GM12878 (cell line): ENCODE data around the gene TMEM198. TPM values are rescaled to one million over a fixed set of nuclear protein-coding genes. Genes with fewer than 3 reads are reported as not detected.

ENCODE experiments used
- ATAC-seq: fragments of 200-7000 bp; cut with Tn5 transposase; 3 replicates; pipeline ENCODE4 v1.9.1; 2020; ENCODE audit warnings: mild to moderate bottlenecking, moderate library complexity
- BruUV-seq: library from RNA; stranded (reverse); fragments of 400-500 nt; replicated peaks from 2 replicates; lab custom pipeline; 2021; lab: Mats Ljungman, UMichigan
- CTCF ChIA-PET: fragments of 300-600 bp; sonication (Branson Sonifier 250); formaldehyde crosslinking; extraction: SDS; loops from one replicate; lab custom pipeline; 2021; ENCODE audit warnings: inconsistent platforms; lab: Yijun Ruan, JAX
- POLR2A ChIA-PET: fragments of 350-600 bp; formaldehyde crosslinking; extraction: SDS; loops from one replicate; lab custom pipeline; 2021; ENCODE audit warnings: inconsistent platforms; lab: Charles Lee
- RAD21 ChIA-PET: fragments of 300-600 bp; sonication (Branson Sonifier 250); formaldehyde crosslinking; loops from one replicate; lab custom pipeline; 2023; ENCODE audit warnings: antibody characterized with exemption; ENCODE audit not compliant: unreplicated experiment; lab: Charles Lee
- SMC1A ChIA-PET: fragments of 300-600 bp; sonication (Branson Sonifier 250); formaldehyde crosslinking; loops from one replicate; lab custom pipeline; 2023; ENCODE audit not compliant: unreplicated experiment, uncharacterized antibody; lab: Charles Lee
- DNase-seq: peaks from one replicate; pipeline ENCODE4 v3.0.0-alpha.2; 2011; ENCODE audit warnings: low read depth, low spot score
- FAIRE-seq: peaks from 3 replicates; lab custom pipeline; 2011; peaks lifted over from hg19 to GRCh38; lab: Jason Lieb, UNC
- H2AFZ ChIP-seq: 2 replicates; pipeline ENCODE4 v1.6.0; 2011; ENCODE audit warnings: low read depth, low read length, control low read depth; ENCODE audit not compliant: control insufficient read depth
- H3K27ac ChIP-seq: 2 replicates; pipeline ENCODE4 v1.5.1; 2011; ENCODE audit warnings: control low read depth; ENCODE audit not compliant: control insufficient read depth, insufficient read depth
- H3K27me3 ChIP-seq, 2 experiments: replicated peaks in 1 of 2; 2 replicates each; pipeline versions ENCODE4 v1.6.0 to v1.6.1; 2011; ENCODE audit warnings: low read length in 1 of 2; ENCODE audit not compliant: control insufficient read depth in 2 of 2, insufficient read depth in 2 of 2
- H3K36me3 ChIP-seq, 2 experiments: 2 replicates each; pipeline ENCODE4 v1.5.1; 2011; ENCODE audit warnings: low read length in 1 of 2; ENCODE audit not compliant: control insufficient read depth in 2 of 2, insufficient read depth in 2 of 2
- H3K4me1 ChIP-seq: 2 replicates; pipeline ENCODE4 v1.6.1; 2011; ENCODE audit warnings: mild to moderate bottlenecking, low read length, moderate library complexity, mixed read lengths; ENCODE audit not compliant: control insufficient read depth, insufficient read depth
- H3K4me2 ChIP-seq: 2 replicates; pipeline ENCODE4 v1.6.0; 2011; ENCODE audit warnings: control low read depth; ENCODE audit not compliant: control insufficient read depth, insufficient read depth
- H3K4me3 ChIP-seq: fragments of 200-600 bp; sonication (generic); 2 replicates; pipeline ENCODE4 v1.5.1; 2016
- H3K79me2 ChIP-seq: 2 replicates; pipeline ENCODE4 v1.6.0; 2011; ENCODE audit warnings: low read length; ENCODE audit not compliant: control insufficient read depth, insufficient read depth
- H3K9ac ChIP-seq: 2 replicates; pipeline ENCODE4 v1.8.0; 2011; ENCODE audit warnings: low read length, control low read depth, mixed read lengths; ENCODE audit not compliant: control insufficient read depth, insufficient read depth
- H3K9me3 ChIP-seq: replicated peaks from 3 replicates; pipeline ENCODE4 v1.5.1; 2011; ENCODE audit warnings: mild to moderate bottlenecking, low read length; ENCODE audit not compliant: control insufficient read depth, insufficient read depth
- H4K20me1 ChIP-seq: 2 replicates; pipeline ENCODE4 v1.6.0; 2011; ENCODE audit not compliant: control insufficient read depth, insufficient read depth
- CBFB ChIP-seq: IDR thresholded peaks from 2 replicates; pipeline ENCODE4 v1.6.1; 2016; ENCODE audit warnings: antibody characterized with exemption, low read depth
- CREB1 ChIP-seq: IDR thresholded peaks from 2 replicates; pipeline ENCODE4 v1.6.1; 2012; ENCODE audit warnings: low read depth, mild to moderate bottlenecking, inconsistent platforms
- CTCF ChIP-seq, 3 experiments: IDR thresholded peaks in 2 of 3; conservative IDR thresholded peaks in 1 of 3; 2 replicates each; pipeline ENCODE4 v1.5.1; 2011; ENCODE audit warnings: low read depth in 3 of 3, low read length in 3 of 3, mild to moderate bottlenecking in 3 of 3, control low read depth in 2 of 3, moderate library complexity in 2 of 3, inconsistent platforms in 1 of 3, mixed read lengths in 1 of 3; ENCODE audit not compliant: control insufficient read depth in 2 of 3, insufficient read depth in 1 of 3; ENCODE audit errors: extremely low read depth in 1 of 3
- ELK1 ChIP-seq: IDR thresholded peaks from 2 replicates; pipeline ENCODE4 v1.6.1; 2012; ENCODE audit warnings: low read depth, low read length, improper control_type of control experiment
- FOS ChIP-seq: IDR thresholded peaks from 3 replicates; pipeline ENCODE4 v1.6.1; 2011; ENCODE audit warnings: borderline replicate concordance; ENCODE audit not compliant: insufficient read length; ENCODE audit errors: extremely low read depth
- GABPA ChIP-seq: IDR thresholded peaks from 2 replicates; pipeline ENCODE4 v1.6.1; 2014; ENCODE audit warnings: antibody characterized with exemption, low read depth, mild to moderate bottlenecking, inconsistent platforms
- KAT2A ChIP-seq: conservative IDR thresholded peaks from 2 replicates; pipeline ENCODE4 v1.6.1; 2011; ENCODE audit warnings: low read depth, low read length; ENCODE audit not compliant: control insufficient read depth
- MXI1 ChIP-seq: fragments of 150-350 bp; IDR thresholded peaks from 2 replicates; pipeline ENCODE4 v1.6.1; 2011; ENCODE audit warnings: low read depth, mild to moderate bottlenecking, inconsistent platforms, low read length, improper control_type of control experiment
- POLR2AphosphoS2 ChIP-seq: IDR thresholded peaks from 2 replicates; pipeline ENCODE4 v1.6.1; 2011; ENCODE audit warnings: low read depth, mild to moderate bottlenecking, low read length, improper control_type of control experiment, moderate library complexity
- RAD21 ChIP-seq: IDR thresholded peaks from 2 replicates; pipeline ENCODE4 v1.6.1; 2011; ENCODE audit warnings: mild to moderate bottlenecking, low read depth, low read length, moderate library complexity; ENCODE audit not compliant: insufficient read depth
- RUNX3 ChIP-seq: IDR thresholded peaks from 2 replicates; pipeline ENCODE4 v1.6.1; 2012; ENCODE audit warnings: low read length, inconsistent platforms
- WGBS: methylation state at CpG from one replicate; pipeline ENCODE4 v1.1.6; 2016; ENCODE audit warnings: low lambda C conversion rate; ENCODE audit not compliant: insufficient replicate concordance, insufficient coverage; ENCODE audit errors: missing lambda C conversion rate; 5-methylcytosine and 5-hydroxymethylcytosine counted together
- in situ Hi-C: fragments of 300-500 bp; cut with MboI; formaldehyde crosslinking; loops from 9 replicates; pipeline ENCODE4 v1.14.3; 2018; ENCODE audit warnings: mixed read lengths
- intact Hi-C: fragments of 100-400 bp; cut with micrococcal nuclease; formaldehyde crosslinking; loops from one replicate; pipeline ENCODE4 v1.14.2; 2022; ENCODE audit not compliant: unreplicated experiment
- polyA plus RNA-seq, 11 experiments: library from polyadenylated mRNA; depleted of rRNA in 4 of 11; unstranded in 6 of 11; stranded (reverse) in 5 of 11; fragments of >200 nt; fragmentation: Nextera tagmentation in 4 of 11; fragmentation: Illumina TruSeq in 1 of 11; extraction: Ambion mirVana in 4 of 11; extraction: Trizol in 1 of 11; gene quantifications; 1 replicate in 1 of 11; 2 replicates in 10 of 11; pipeline versions ENCODE4 v1.2.1 to v1.2.3, GENCODE V29; 2011 to 2016; ENCODE audit warnings: inconsistent platforms in 2 of 11, missing spikeins in 2 of 11, low read depth in 1 of 11
- total RNA-seq, 4 experiments: library from RNA; depleted of rRNA in 3 of 4; stranded (reverse); fragments of >200 nt in 3 of 4; fragmentation: Illumina TruSeq in 1 of 4; extraction: Trizol in 1 of 4; gene quantifications; 2 replicates each; pipeline versions ENCODE4 v1.2.1 to v1.2.3, GENCODE V29; 2013 to 2021
- TF ChIP-seq, protein P1 (sequence below): IDR thresholded peaks from 2 replicates; pipeline ENCODE4 v1.6.1; 2012; ENCODE audit warnings: low read depth, low read length, improper control_type of control experiment

Gene TMEM198
- total and polyA plus RNA-seq, 10 of the 15 experiments (the other 5 are each of a cell fraction or from before 2014, with no cell fraction given), result 0.16 to 1.2 (median 0.65) TPM; not detected in 2

GRCh38 chr2:219519526-219519916, 24.3 kb upstream of the TMEM198 start:
- H3K9me3 ChIP-seq, result no peaks in the 10 kb centered on the region
- no peak for TF ChIP-seq FOS
- no peak for TF ChIP-seq MXI1
- TF ChIP-seq GABPA, result no peak
- no peak for TF ChIP-seq CBFB
- TF ChIP-seq KAT2A, result no peak
- TF ChIP-seq, all 136 proteins: peak for 0
- ChIA-PET POLR2A (no interaction called here), RAD21 (interaction anchor here (1.0 to 1.2 kb wide), 2 partner anchors 10 to 21 kb away, joined by 3 read pairs; partner anchors contain the start of gene GMPPA), CTCF (interaction anchor here (1.7 to 2.3 kb wide), 2 partner anchors 10 to 24 kb away, joined by 5 to 9 read pairs; no protein-coding TSS in a partner anchor), SMC1A (interaction anchor here (1.6 kb wide), 1 partner anchor 10 kb away, joined by 5 read pairs; no protein-coding TSS in a partner anchor)
- ATAC-seq (no peak), FAIRE-seq (no peak), DNase-seq (no peak)
- Histone ChIP-seq H4K20me1 (no peaks in the 10 kb centered on the region), H3K36me3 (no peaks in the 10 kb centered on the region), H3K4me2 (no peak overlapping the region), H3K9ac (no peak overlapping the region), H3K79me2 (no peaks in the 10 kb centered on the region), H3K27me3 (peaks cover 11 to 17% of the 10 kb centered on the region in 2 experiments), H2AFZ (no peak overlapping the region), H3K4me1 (no peaks in the 10 kb centered on the region), H3K27ac (no peak overlapping the region), H3K4me3 (no peak overlapping the region)
- intact Hi-C loops (no loop called here), in situ Hi-C loops (no loop called here)
- BruUV-seq, result no TSS peak
- WGBS, result 46% methylated on average over 9 of the region's 9 CpGs

DNA sequence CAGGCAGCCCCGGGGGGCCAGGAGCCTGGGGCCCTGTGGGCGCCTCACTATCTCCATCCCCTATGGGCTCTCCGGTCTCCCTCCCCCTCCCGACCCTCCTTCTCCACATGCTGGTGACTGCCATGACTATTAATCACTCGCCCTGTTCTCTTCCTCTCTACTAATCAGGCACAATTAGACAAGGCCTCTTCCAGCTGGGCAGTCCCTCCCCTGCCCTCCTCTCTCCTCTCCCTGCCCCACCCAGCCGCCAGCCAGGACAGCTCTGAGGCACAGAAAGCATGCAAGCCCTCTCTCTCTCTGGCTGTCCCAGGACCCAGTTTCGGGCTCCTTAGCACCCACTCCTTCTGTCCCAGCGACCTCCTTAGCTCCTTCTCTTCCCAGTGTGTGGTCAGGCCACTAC, 23.7 kb upstream of the TMEM198 start:
- Histone ChIP-seq H3K27me3 (peaks cover 11 to 17% of the 10 kb centered on the region in 2 experiments), H3K9me3 (no peaks in the 10 kb centered on the region), H2AFZ (no peak overlapping the region), H3K36me3 (no peaks in the 10 kb centered on the region), H3K4me2 (no peak overlapping the region), H3K9ac (no peak overlapping the region), H3K79me2 (no peaks in the 10 kb centered on the region), H4K20me1 (no peaks in the 10 kb centered on the region), H3K4me3 (no peak overlapping the region), H3K27ac (no peak overlapping the region), H3K4me1 (no peaks in the 10 kb centered on the region)
- 21% methylated on average over 5 of the region's 8 CpGs for WGBS
- POLR2A ChIA-PET, result no interaction called here
- no TSS peak for BruUV-seq
- intact Hi-C loops (no loop called here), in situ Hi-C loops (no loop called here)
- CTCF ChIA-PET, result interaction anchor here (0.6 to 2.3 kb wide), 7 partner anchors 10 to 594 kb away, joined by 3 to 9 read pairs (median 3); no protein-coding TSS in a partner anchor
- ATAC-seq, result no peak
- RAD21 ChIA-PET, result interaction anchor here (1.1 to 1.2 kb wide), 2 partner anchors 22 to 25 kb away, joined by 3 to 7 read pairs; partner anchors contain the start of gene GMPPA
- TF ChIP-seq CREB1 (no peak), RUNX3 (no peak), CTCF (IDR thresholded peaks at IDR 0.05 in 2 of 3, conservative IDR thresholded peaks at IDR 0.05 in 1 of 3; ENCODE audit: control insufficient read depth in 2 of 3, extremely low read depth in 1 of 3, insufficient read depth in 1 of 3, low read depth in 3 of 3, low read length in 3 of 3) (no peak), POLR2AphosphoS2 (no peak), RAD21 (no peak), CBFB (no peak), ELK1 (no peak)
- TF ChIP-seq, protein P1, sequence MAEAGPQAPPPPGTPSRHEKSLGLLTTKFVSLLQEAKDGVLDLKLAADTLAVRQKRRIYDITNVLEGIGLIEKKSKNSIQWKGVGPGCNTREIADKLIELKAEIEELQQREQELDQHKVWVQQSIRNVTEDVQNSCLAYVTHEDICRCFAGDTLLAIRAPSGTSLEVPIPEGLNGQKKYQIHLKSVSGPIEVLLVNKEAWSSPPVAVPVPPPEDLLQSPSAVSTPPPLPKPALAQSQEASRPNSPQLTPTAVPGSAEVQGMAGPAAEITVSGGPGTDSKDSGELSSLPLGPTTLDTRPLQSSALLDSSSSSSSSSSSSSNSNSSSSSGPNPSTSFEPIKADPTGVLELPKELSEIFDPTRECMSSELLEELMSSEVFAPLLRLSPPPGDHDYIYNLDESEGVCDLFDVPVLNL, result no peak
- SMC1A ChIA-PET, result interaction anchor here (0.7 to 1.6 kb wide), 2 partner anchors 10 to 25 kb away, joined by 4 to 5 read pairs; no protein-coding TSS in a partner anchor
- no peak for FAIRE-seq
- no peak for DNase-seq
